ENCODE data around the gene WWTR1. TPM values are rescaled to one million over a fixed set of nuclear protein-coding genes. Genes with fewer than 3 reads are reported as not detected.

WWTR1 gene
- total RNA-seq, 1 donor from 2014 or later = 52.0 TPM

DNA sequence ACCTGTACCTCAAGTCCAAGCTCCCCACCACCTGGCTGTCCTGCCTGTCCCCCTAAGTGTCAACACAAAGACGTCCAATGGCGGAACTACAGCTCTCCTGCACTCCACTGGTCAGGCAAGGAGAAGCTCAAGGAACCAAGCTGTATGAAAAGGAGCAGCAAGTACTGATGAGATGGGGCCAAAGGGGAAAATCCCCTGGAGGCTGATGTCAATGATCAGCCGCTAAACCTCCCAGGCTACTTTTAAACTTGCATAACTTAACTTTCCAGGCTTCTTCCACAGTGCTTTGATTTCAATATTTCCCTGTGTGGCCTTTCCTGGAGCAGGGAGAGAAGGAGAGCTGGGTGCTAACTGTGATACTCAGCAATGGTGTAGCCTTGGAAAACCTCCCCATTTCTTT, 148.3 kb downstream of the WWTR1 start:
- no peak overlapping the region for H3K4me3 ChIP-seq (ENCODE audit: low read depth, low read length)
- no peak for DNase-seq (ENCODE audit: low read depth)
- TF ChIP-seq, protein P1, sequence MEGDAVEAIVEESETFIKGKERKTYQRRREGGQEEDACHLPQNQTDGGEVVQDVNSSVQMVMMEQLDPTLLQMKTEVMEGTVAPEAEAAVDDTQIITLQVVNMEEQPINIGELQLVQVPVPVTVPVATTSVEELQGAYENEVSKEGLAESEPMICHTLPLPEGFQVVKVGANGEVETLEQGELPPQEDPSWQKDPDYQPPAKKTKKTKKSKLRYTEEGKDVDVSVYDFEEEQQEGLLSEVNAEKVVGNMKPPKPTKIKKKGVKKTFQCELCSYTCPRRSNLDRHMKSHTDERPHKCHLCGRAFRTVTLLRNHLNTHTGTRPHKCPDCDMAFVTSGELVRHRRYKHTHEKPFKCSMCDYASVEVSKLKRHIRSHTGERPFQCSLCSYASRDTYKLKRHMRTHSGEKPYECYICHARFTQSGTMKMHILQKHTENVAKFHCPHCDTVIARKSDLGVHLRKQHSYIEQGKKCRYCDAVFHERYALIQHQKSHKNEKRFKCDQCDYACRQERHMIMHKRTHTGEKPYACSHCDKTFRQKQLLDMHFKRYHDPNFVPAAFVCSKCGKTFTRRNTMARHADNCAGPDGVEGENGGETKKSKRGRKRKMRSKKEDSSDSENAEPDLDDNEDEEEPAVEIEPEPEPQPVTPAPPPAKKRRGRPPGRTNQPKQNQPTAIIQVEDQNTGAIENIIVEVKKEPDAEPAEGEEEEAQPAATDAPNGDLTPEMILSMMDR (conservative IDR thresholded peaks at IDR 0.05; ENCODE audit: low read depth, low read length) = no peak

DNA sequence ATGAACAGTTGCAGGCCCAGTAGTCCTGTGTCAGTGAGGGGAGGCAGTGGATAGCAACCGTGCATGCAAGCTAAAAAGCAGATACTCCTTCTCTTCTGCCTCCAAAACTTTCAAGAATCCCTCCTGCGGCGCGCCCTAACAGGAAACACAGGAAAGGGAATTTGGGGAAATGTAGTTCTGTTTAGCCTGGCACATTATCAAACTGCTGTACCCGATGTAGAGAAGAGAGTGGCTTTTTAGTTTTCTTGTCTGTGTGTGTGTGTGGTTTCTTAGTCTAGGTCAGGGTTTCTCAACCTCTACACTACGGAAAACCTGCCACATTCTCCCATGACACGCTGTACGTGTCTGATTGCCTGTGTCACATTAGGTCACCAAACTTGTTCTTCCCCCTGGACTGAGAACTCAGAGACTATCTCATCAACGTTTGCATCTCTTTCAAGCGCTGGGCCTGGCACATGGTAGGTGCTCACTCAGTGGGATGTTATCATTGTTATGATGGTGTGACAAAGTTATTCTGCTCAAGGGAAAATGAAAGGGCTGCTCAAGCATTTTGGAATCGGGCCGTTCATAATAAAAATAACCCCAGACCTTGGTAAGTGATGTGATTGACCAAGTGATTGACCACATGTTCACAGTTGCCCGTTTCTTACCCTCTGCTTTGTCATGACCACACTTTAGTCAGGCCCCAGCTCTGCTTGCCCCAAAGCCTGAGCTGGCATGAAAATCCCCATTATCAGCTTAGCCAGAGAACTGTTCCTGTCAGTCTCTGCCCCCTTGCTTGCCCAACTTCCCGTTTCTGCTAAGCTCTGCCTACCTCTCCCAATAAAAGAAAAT, 150.1 kb downstream of the WWTR1 start:
- no peak overlapping the region for H3K4me3 ChIP-seq (ENCODE audit: low read depth, low read length)
- TF ChIP-seq, protein P1 (conservative IDR thresholded peaks at IDR 0.05; ENCODE audit: low read depth, low read length) = no peak
- DNase-seq (ENCODE audit: low read depth) = no peak

DNA sequence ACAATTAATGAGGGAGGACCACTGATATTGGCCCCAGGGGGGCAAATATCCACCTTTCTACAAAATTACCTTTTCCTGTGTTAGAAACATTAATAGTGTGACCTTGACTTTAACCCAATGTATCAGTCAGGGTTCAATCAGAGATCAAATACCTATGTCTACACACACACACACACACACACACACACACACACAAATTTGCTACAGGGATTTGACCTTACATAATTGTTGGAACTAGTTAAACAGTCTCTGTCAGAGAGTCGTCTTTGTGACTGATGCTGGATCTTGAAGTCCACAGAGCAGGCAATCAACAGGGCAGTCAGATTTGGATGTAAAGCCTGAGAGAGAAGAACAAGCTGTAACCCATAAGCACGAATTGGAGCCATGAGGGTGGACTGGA, 150.9 kb downstream of the WWTR1 start:
- H3K4me3 ChIP-seq (ENCODE audit: low read depth, low read length) = no peak overlapping the region
- TF ChIP-seq, protein P1 (conservative IDR thresholded peaks at IDR 0.05; ENCODE audit: low read depth, low read length) = no peak

DNA sequence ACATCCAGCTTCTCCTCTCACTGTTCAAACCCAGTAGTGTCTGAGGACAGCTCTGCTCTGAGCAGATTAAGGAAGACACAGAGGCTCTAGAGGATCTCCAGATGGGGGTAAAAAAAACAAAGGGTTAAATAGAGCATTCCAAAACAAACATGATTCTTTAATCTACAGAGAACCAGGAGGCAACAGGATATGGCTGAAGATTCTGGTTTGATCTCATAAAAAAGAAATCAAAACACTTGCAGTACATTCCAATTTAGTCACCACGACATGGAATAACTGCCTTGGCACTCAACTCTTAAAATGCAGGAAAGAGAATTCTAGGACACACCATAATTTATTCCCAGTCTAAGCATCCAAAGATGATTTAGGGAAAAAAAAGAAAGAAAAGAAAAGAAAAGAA, 151.3 kb downstream of the WWTR1 start:
- TF ChIP-seq, protein P1 (conservative IDR thresholded peaks at IDR 0.05; ENCODE audit: low read depth, low read length) = no peak
- no peak for DNase-seq (ENCODE audit: low read depth)
- no peak overlapping the region for H3K4me3 ChIP-seq (ENCODE audit: low read depth, low read length)

More for the DNA sequence above, 150.9 kb downstream of the WWTR1 start:
- no peak for DNase-seq (ENCODE audit: low read depth)

DNA sequence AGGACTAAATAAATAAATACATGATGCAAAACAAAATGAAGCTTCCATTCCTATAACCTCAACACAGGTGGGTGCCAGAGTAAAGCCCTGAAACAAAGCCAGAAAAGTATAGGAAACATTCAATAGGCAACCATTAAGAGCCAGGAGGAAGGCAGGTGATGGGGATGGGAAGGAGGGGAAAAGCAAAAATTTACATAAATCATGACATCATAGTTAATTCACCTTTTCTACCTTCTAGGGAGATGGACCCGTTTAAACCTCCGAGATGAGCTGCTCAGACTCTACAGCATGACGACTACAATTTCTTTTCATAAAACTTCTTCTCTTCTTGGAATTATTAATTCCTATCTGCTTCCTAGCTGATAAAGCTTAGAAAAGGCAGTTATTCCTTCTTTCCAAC, 155.4 kb downstream of the WWTR1 start:
- TF ChIP-seq, protein P1 (conservative IDR thresholded peaks at IDR 0.05; ENCODE audit: low read depth, low read length) = no peak
- H3K4me3 ChIP-seq (ENCODE audit: low read depth, low read length) = no peak overlapping the region

DNA sequence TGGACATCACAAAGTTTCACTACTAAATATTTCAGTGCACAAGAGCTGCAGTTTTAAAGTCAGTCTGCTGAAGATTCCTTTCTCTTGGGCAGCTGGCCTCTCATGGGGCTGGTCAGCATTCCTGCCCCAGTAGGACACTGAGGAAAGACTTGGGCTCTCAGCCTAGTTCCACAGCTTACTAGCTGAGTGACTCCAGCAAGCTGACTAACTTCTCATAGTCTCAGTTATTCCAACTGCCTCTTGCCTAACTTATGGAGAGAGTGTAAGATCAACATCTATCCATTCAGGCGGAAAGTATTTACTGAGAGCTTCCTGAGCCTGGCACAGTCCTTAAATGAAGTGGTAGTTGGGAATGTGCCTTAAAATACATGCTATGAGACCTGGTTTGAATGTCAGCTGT, 156.3 kb downstream of the WWTR1 start:
- no peak overlapping the region for H3K4me3 ChIP-seq (ENCODE audit: low read depth, low read length)
- TF ChIP-seq, protein P1 (conservative IDR thresholded peaks at IDR 0.05; ENCODE audit: low read depth, low read length) = no peak
- peak; percentile 96 for DNase-seq (ENCODE audit: low read depth)

More for the DNA sequence above, 155.4 kb downstream of the WWTR1 start:
- no peak for DNase-seq (ENCODE audit: low read depth)
